Sigmoid colon (tissue), 4 donors: ENCODE data around the gene CLRN3.

ENCODE experiments used
- EP300 ChIP-seq, 4 donors: sonication (generic); formaldehyde crosslinking; IDR thresholded peaks; one replicate each; pipeline ENCODE4 v1.6.1; 2017; ENCODE audit warnings: antibody characterized with exemption in 4 of 4
- POLR2A ChIP-seq, 2 donors: fragments of 450-650 bp; IDR thresholded peaks; one replicate each; pipeline ENCODE4 v1.6.1; 2016; ENCODE audit warnings: antibody characterized with exemption in 2 of 2, mild to moderate bottlenecking in 2 of 2, moderate library complexity in 2 of 2
- POLR2AphosphoS5 ChIP-seq, 4 donors: sonication (generic); formaldehyde crosslinking; IDR thresholded peaks; one replicate each; pipeline ENCODE4 v1.6.1; 2017; ENCODE audit warnings: antibody characterized with exemption in 4 of 4
- TF ChIP-seq, protein P1 (sequence below), 4 experiments: fragments of 450-650 bp in 3 of 4; fragments of 200-600 bp in 1 of 4; IDR thresholded peaks; one replicate each; pipeline ENCODE4 v1.5.1; 2016 to 2019; ENCODE audit warnings: antibody characterized with exemption in 4 of 4, mild to moderate bottlenecking in 3 of 4, moderate library complexity in 2 of 4

GRCh38 chr10:127933271-127933670 lies 40.5 kb upstream of the CLRN3 start:
- TF ChIP-seq, protein P1, sequence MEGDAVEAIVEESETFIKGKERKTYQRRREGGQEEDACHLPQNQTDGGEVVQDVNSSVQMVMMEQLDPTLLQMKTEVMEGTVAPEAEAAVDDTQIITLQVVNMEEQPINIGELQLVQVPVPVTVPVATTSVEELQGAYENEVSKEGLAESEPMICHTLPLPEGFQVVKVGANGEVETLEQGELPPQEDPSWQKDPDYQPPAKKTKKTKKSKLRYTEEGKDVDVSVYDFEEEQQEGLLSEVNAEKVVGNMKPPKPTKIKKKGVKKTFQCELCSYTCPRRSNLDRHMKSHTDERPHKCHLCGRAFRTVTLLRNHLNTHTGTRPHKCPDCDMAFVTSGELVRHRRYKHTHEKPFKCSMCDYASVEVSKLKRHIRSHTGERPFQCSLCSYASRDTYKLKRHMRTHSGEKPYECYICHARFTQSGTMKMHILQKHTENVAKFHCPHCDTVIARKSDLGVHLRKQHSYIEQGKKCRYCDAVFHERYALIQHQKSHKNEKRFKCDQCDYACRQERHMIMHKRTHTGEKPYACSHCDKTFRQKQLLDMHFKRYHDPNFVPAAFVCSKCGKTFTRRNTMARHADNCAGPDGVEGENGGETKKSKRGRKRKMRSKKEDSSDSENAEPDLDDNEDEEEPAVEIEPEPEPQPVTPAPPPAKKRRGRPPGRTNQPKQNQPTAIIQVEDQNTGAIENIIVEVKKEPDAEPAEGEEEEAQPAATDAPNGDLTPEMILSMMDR (IDR thresholded peaks at IDR 0.05), result no peak
- no peak for TF ChIP-seq POLR2A (IDR thresholded peaks at IDR 0.05)
- no peak for TF ChIP-seq POLR2AphosphoS5 (IDR thresholded peaks at IDR 0.05)
- no peak for TF ChIP-seq EP300 (IDR thresholded peaks at IDR 0.05)
